ENCODE results near the gene CDC7.

DNA sequence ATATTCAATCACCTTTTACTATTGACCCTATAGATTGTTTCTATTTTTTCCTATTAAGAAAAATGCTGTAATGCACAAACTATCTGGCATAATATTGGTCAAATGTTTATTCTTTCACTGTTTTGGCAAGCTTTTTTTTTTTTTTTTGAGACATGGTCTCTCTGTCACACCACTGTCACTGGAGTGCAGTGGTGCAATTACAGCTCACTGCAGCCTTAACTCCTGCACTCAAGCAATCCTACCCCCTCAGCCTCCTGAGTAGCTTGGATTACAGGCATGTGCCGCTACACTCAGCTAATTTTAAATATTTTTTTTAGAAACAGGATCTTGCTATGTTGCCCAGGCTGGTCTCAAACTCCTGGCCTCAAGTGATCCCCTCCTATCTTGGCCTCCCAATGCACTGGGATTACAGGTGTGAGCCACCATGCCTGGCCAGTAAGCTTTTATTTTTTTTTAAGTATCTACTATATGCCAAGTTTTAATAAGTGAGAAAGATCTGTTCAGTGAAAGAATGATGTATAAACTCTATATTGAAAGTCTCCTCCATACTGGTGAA, 3.4 kb downstream of the CDC7 start:
- TF ChIP-seq CTCF (conservative IDR thresholded peaks at IDR 0.05; ENCODE audit: low read depth in 2 of 2) (no peak), EZH2phosphoT487 (IDR thresholded peaks at IDR 0.05; ENCODE audit: unreplicated experiment) (no peak)
